ENCODE results near the gene HNRNPA1.

DNA sequence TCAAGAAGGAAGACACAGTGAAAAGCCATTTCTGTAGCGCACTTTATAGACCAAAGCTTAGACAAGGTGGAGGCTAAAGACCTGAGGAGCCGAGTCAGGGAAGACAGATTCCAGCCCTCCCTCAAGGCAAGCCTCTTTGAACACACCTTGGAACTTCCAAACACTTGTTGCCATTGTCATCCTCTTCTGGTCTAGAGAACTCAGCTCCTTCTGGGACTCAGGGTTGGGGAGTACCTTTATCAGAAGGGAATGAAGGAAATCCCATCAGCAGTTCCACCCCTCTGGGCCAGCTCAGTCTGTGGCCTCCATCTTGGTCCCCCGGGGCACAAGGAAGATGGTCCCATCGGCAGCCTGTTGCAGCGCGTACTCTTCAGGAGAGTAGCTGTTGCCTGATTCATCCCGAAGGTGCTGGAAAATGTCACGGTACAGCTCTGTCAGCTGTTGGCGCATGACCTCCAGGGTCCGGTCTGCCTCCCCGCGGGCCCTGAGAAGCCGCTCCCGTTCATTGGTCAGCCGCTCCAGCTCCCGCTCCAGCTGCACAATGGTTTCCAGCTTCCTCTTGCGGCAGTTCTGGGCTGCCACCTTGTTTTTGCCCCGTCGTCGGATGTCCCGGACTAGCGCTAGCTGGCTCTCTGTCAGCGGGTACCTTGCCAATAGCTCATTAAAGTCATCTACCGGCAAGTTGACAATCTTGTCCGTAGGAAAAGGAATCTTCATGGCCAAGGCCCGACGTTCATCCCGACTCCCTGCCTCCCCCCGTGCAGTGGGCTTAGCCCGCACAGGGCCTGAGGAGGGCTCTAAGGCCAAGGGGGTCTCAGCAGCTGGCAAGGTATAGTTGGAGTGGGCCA is 11.8 kb downstream of the HNRNPA1 start:
- TF ChIP-seq, protein P1, sequence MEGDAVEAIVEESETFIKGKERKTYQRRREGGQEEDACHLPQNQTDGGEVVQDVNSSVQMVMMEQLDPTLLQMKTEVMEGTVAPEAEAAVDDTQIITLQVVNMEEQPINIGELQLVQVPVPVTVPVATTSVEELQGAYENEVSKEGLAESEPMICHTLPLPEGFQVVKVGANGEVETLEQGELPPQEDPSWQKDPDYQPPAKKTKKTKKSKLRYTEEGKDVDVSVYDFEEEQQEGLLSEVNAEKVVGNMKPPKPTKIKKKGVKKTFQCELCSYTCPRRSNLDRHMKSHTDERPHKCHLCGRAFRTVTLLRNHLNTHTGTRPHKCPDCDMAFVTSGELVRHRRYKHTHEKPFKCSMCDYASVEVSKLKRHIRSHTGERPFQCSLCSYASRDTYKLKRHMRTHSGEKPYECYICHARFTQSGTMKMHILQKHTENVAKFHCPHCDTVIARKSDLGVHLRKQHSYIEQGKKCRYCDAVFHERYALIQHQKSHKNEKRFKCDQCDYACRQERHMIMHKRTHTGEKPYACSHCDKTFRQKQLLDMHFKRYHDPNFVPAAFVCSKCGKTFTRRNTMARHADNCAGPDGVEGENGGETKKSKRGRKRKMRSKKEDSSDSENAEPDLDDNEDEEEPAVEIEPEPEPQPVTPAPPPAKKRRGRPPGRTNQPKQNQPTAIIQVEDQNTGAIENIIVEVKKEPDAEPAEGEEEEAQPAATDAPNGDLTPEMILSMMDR (IDR thresholded peaks at IDR 0.05; ENCODE audit: poor library complexity, severe bottlenecking), result no peak
- TF ChIP-seq, protein P2, sequence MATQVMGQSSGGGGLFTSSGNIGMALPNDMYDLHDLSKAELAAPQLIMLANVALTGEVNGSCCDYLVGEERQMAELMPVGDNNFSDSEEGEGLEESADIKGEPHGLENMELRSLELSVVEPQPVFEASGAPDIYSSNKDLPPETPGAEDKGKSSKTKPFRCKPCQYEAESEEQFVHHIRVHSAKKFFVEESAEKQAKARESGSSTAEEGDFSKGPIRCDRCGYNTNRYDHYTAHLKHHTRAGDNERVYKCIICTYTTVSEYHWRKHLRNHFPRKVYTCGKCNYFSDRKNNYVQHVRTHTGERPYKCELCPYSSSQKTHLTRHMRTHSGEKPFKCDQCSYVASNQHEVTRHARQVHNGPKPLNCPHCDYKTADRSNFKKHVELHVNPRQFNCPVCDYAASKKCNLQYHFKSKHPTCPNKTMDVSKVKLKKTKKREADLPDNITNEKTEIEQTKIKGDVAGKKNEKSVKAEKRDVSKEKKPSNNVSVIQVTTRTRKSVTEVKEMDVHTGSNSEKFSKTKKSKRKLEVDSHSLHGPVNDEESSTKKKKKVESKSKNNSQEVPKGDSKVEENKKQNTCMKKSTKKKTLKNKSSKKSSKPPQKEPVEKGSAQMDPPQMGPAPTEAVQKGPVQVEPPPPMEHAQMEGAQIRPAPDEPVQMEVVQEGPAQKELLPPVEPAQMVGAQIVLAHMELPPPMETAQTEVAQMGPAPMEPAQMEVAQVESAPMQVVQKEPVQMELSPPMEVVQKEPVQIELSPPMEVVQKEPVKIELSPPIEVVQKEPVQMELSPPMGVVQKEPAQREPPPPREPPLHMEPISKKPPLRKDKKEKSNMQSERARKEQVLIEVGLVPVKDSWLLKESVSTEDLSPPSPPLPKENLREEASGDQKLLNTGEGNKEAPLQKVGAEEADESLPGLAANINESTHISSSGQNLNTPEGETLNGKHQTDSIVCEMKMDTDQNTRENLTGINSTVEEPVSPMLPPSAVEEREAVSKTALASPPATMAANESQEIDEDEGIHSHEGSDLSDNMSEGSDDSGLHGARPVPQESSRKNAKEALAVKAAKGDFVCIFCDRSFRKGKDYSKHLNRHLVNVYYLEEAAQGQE (IDR thresholded peaks at IDR 0.05; ENCODE audit: borderline replicate concordance), result no peak
- TF ChIP-seq POLR2AphosphoS5 (IDR thresholded peaks at IDR 0.05), result no peak
